Activated T-helper 1 cell treated with anti-CD3 and anti-CD28 coated beads, Interleukin-12 subunit alpha, Interleukin-12 subunit beta, Interleukin-2, Interleukin-4 antibody, amounts not matched to agents 30 ng/mL and 10 ng/mL and 1 ng/mL, durations not matched to agents 14 hours and 24 hours and 36 hours (primary cell): Measurements from ENCODE around the gene GJB1. TPM values are rescaled to one million over a fixed set of nuclear protein-coding genes. Genes with fewer than 3 reads are reported as not detected.

Experiments used
- DNase-seq: peaks from one replicate; pipeline ENCODE4 v3.0.0; 2021; ENCODE audit warnings: low spot score
- H3K27ac Mint-ChIP-seq: one replicate; pipeline ENCODE4 v1.8.0; 2021; ENCODE audit warnings: mild to moderate bottlenecking, mixed read lengths
- H3K27me3 Mint-ChIP-seq: one replicate; pipeline ENCODE4 v1.8.0; 2022; ENCODE audit warnings: mild to moderate bottlenecking, moderate library complexity, mixed read lengths; ENCODE audit not compliant: insufficient read depth
- H3K36me3 Mint-ChIP-seq: one replicate; pipeline ENCODE4 v1.8.0; 2021; ENCODE audit warnings: low read depth, mixed read lengths
- H3K4me1 Mint-ChIP-seq: one replicate; pipeline ENCODE4 v1.8.0; 2021; ENCODE audit warnings: low read depth, mixed read lengths
- H3K4me3 Mint-ChIP-seq: one replicate; pipeline ENCODE4 v1.8.0; 2021; ENCODE audit warnings: mild to moderate bottlenecking, moderate library complexity, mixed read lengths
- H3K9me3 Mint-ChIP-seq: one replicate; pipeline ENCODE4 v1.8.0; 2021; ENCODE audit warnings: mixed read lengths
- intact Hi-C: fragments of 100-400 bp; cut with micrococcal nuclease; formaldehyde crosslinking; loops from one replicate; pipeline ENCODE4 v1.15.1; 2024
- total RNA-seq: library from RNA; stranded (reverse); gene quantifications from 2 replicates; pipeline ENCODE4 v1.2.3, GENCODE V29; 2022

Gene GJB1
- total RNA-seq, 1 donor from 2014 or later = not detected

DNA sequence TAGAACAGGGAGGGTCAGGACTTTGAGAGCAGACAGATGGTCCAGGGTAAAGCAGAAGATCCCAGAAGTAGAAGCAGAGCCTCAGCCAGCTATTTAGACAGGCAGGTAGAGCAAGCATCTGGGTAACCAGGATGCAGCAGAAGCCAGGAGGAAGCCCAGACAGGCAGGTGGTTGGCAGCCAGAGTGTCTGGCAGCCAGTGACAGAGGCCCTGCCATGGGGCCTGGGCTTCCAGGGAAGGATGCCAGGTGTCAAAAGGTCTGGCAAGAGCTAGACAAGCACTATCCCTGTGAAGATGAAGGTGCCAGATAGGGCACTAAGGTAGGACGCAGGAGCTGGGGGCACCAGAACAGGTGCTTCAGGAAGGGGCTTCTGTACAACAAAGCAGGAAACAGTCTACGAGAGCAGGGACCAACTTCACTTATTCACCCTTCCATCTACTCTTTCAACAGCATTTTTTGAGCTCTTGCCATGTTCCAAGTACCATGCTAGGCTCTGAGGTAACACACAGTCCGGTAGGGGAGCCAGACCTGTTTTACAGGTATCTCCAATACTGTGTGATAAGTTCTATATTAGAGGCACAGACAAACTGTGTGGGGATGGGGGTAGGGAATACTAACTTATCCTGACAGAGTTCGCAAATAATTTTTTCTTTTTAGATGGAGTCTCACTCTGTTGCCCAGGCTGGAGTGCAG lies 38.1 kb upstream of the GJB1 start:
- intact Hi-C loops = loop anchor here (5.0 kb wide), 1 partner anchor 437 kb away; no protein-coding TSS in a partner anchor
- Mint-ChIP-seq H3K4me1 (peaks cover 20% of the 10 kb centered on the region), H3K9me3 (no peaks in the 10 kb centered on the region), H3K36me3 (peaks cover 2% of the 10 kb centered on the region), H3K27ac (no peak overlapping the region), H3K4me3 (no peak overlapping the region), H3K27me3 (no peaks in the 10 kb centered on the region)
- no peak for DNase-seq

DNA sequence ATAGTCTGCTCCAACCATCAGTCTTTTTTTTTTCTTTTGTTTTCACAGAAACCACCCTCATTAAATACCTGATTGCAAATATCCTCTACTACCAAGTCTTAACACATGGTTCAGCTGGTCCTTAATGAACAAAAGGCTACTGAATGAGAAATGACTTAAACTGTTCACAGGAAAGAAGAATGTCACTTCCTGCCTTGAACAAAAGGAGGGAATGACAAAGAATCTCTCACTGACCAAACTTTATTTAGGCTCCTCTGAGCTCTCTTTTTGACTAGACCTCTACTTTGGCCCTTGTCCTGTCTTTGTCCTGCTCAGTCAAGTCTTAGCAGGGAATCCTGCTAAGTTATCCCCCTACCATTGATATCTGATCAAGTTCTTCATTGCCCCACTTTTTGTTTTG lies 31.8 kb upstream of the GJB1 start:
- peaks cover 27% of the 10 kb centered on the region for H3K4me1 Mint-ChIP-seq
- H3K9me3 Mint-ChIP-seq = no peaks in the 10 kb centered on the region
- intact Hi-C loops = no loop called here
- peaks cover 12% of the 10 kb centered on the region for H3K36me3 Mint-ChIP-seq
- peak overlapping the region; percentile 32 for H3K27ac Mint-ChIP-seq
- H3K4me3 Mint-ChIP-seq = no peak overlapping the region
- no peak for DNase-seq
- no peaks in the 10 kb centered on the region for H3K27me3 Mint-ChIP-seq

DNA sequence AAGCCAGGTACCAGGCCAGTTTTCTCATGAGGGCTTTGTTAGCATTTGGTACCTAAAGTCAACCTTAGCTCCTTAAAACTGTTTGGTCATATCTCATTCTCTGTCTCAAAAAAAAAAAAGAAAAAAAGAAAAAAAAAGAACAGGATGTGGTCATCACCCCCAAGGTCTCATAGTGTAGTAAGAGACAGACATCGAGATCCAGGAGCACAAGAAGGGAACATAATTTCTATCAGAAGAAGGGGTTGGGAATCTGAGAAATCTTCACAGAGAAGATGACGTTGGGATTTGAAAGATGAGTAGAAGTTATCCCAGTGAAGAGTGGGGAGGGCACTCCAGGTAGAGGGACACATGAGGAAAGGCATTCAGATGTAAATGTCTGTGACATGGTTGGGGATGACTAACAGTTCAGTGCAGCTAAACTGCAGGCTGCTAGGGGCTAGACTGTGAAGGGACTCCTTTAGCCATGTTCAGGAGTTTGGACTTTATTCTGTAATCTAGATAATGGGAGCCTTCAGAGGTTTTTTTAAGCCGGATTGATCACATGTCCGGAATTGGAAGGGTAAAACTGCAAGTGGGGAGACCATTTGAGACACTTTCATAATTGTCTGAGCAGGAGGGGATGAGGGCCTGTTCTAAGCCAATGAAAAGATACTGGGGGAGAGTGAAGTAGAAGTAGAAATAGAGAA lies 26.9 kb upstream of the GJB1 start:
- H3K27ac Mint-ChIP-seq = peak overlapping the region; percentile 99
- peak; percentile 0 for DNase-seq
- no peaks in the 10 kb centered on the region for H3K27me3 Mint-ChIP-seq
- peaks cover 13% of the 10 kb centered on the region for H3K36me3 Mint-ChIP-seq
- H3K4me3 Mint-ChIP-seq = peak overlapping the region; percentile 92
- H3K9me3 Mint-ChIP-seq = no peaks in the 10 kb centered on the region
- intact Hi-C loops = loop anchor here (1.0 to 5.0 kb wide), 6 partner anchors 14 to 171 kb away; partner anchors contain the start of genes IL2RG, NONO, SNX12 and TAF1
- H3K4me1 Mint-ChIP-seq = peaks cover 31% of the 10 kb centered on the region

DNA sequence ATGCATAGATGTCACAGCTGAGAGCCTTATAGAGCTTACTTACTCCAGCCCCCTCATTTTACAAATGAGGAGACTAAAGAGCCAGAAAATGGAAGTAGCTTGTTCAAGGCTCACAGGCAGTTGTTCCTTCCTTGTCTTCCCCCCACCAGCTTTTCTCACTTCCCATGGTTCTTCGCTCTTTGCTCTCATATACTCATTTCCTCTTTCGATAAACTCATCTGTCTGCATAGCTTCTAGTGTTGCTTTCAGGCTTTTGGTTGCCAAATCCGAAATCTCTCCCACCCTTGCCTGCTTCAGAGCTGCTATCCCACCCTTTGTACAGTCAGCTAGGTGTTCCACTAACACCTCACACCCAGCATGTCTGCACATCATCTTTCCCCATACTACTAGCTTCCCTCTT lies 25.0 kb upstream of the GJB1 start:
- Mint-ChIP-seq H3K4me3 (peak overlapping the region; percentile 94), H3K4me1 (peaks cover 21% of the 10 kb centered on the region), H3K36me3 (peaks cover 10% of the 10 kb centered on the region), H3K9me3 (no peaks in the 10 kb centered on the region), H3K27ac (peak overlapping the region; percentile 92), H3K27me3 (no peaks in the 10 kb centered on the region)
- intact Hi-C loops = loop anchor here (5.0 kb wide), 3 partner anchors 86 to 169 kb away; partner anchors contain the start of genes IL2RG, SNX12 and TAF1
- DNase-seq = no peak

DNA sequence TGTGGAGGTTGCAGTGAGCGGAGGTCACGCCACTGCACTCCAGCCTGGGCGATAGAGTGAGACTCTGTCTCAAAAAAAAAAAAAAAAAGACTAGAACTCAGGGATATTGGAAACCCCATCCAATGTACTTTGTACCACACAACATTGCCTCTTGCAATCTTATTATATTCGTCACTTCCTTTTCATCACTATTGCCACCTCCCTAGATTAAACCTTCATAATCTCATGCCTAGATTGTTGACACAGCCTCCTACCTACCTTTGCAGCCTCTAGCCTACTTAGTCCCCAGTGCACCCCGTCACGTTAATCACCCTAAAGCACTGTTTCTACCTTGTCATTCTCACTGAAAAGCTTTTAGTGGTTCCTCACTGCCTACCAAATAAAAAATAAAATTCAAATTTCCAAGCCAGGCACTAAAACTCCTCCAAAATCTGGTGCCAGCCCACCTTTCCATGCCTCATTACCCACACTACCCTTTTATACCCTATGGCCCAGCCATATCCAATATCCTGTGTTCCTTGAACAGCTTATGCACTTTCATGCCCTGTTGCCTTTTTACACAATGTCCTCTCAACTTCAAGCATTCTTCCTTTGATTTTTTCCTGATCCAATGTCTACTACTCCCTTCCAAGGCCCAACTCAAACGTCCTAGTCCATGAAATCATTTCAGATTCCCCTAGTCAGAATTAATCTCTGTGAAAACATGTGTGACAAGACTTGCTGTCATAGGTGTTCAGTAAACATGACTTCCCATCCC lies 23.6 kb upstream of the GJB1 start:
- Mint-ChIP-seq H3K27ac (no peak overlapping the region), H3K4me3 (peak overlapping the region; percentile 55), H3K36me3 (peaks cover 10% of the 10 kb centered on the region), H3K9me3 (no peaks in the 10 kb centered on the region), H3K4me1 (peaks cover 21% of the 10 kb centered on the region), H3K27me3 (no peaks in the 10 kb centered on the region)
- intact Hi-C loops = loop anchor here (5.0 kb wide), 3 partner anchors 87 to 168 kb away; partner anchors contain the start of genes IL2RG, SNX12 and TAF1
- no peak for DNase-seq

DNA sequence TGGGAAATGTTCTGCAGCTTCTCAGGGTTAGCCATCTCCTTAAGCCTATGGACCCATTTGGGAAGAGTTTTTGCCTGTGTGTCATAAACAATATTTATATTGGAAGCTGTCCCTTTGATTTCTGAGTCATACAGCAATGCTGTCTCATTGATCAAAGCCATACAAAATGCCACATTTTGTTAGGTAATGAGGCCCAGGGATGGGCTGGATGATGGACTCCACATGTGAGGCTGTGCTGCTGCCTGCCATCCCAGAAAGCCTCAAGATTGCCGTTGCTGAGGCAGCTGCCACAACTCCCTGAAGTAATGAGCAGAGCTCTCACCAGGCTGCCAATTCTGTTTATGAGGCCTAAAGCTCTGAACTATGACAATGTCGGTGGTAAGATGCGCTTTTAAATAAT lies 12.2 kb upstream of the GJB1 start:
- Mint-ChIP-seq H3K27ac (no peak overlapping the region), H3K36me3 (no peaks in the 10 kb centered on the region), H3K27me3 (peaks cover 3% of the 10 kb centered on the region), H3K4me1 (no peaks in the 10 kb centered on the region), H3K9me3 (no peaks in the 10 kb centered on the region), H3K4me3 (no peak overlapping the region)
- intact Hi-C loops = no loop called here
- DNase-seq = no peak

DNA sequence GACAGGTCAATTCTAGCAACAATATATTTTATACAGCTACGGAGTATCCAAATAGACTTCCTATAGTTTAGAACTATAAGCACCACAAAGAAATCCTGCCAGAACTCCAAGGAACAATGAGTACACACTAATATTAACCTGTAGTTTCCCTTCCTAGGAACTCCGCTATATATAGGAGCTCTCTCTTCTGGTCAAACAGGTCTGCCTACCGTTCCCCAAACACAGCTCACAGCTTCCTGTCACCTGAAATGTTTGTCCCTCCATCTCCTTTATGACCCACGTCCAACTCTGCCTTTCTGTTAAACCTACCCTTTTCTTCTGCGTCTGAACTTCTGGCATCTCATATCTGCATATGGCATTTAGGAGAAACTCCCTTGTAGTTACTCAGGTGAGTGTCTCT lies 10.5 kb upstream of the GJB1 start:
- H3K36me3 Mint-ChIP-seq = no peaks in the 10 kb centered on the region
- no peak overlapping the region for H3K4me3 Mint-ChIP-seq
- intact Hi-C loops = no loop called here
- H3K27ac Mint-ChIP-seq = no peak overlapping the region
- no peaks in the 10 kb centered on the region for H3K9me3 Mint-ChIP-seq
- no peaks in the 10 kb centered on the region for H3K4me1 Mint-ChIP-seq
- H3K27me3 Mint-ChIP-seq = peaks cover 3% of the 10 kb centered on the region
- no peak for DNase-seq

DNA sequence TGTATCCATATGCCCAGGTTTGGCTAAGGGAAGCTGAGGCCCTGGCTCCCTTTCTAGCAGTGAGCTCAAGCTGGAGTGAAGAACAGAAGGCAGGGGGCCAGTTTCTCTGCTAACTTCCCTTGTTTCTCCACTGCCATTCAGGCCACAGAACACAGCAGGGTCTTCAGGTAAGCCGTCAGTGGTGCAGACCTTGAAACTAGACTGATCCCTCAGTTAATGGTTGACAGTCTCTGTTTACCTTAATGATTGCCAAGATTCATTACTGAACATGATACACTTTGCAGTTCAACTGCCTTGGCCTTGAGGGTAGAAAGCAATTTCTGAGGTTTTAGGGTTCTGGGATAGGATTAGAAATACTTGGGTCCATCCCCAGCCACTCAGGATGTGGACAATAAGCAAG lies 8.9 kb upstream of the GJB1 start:
- no peak overlapping the region for H3K4me3 Mint-ChIP-seq
- no peak overlapping the region for H3K27ac Mint-ChIP-seq
- intact Hi-C loops = no loop called here
- no peak for DNase-seq
- H3K36me3 Mint-ChIP-seq = no peaks in the 10 kb centered on the region
- H3K9me3 Mint-ChIP-seq = no peaks in the 10 kb centered on the region
- H3K27me3 Mint-ChIP-seq = peaks cover 3% of the 10 kb centered on the region
- no peaks in the 10 kb centered on the region for H3K4me1 Mint-ChIP-seq

DNA sequence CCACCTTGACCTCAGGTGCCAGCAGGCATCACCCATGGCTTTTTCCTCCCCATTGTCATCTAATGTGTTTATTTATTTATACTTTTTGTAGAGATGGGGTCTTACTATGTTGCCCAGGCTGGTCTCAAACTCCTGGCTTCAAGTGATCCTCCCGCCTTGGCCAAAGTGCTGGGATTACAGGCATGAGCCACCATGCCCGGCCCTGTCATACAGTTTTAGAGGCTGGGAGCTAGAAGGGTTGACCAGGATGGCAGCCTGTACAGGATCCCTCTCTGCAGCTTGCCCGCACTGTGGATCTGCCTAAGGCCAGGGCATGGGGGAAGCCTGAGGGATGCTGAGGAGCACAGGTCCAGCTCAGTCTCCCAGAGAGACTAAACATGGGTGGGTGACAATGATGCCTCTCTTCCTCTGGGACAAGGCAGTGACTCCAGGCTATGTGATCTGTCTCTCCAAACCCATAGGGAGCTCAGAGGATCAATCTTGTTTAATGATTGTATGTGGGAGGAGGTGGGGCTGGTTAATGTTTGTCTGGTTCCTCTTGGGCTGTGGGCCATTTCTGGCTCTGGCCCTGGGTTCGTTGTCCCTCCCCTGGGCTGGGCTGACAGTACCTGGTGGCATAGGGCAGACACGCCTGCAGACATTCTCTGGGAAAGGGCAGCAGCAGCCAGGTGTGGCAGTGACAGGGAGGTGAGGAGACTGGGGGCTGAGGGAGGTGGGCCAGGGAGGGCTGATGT lies 8.3 kb upstream of the GJB1 start:
- Mint-ChIP-seq H3K4me1 (no peaks in the 10 kb centered on the region), H3K36me3 (no peaks in the 10 kb centered on the region), H3K9me3 (no peaks in the 10 kb centered on the region), H3K4me3 (no peak overlapping the region), H3K27ac (no peak overlapping the region), H3K27me3 (peaks cover 1% of the 10 kb centered on the region)
- intact Hi-C loops = no loop called here
- DNase-seq = no peak

DNA sequence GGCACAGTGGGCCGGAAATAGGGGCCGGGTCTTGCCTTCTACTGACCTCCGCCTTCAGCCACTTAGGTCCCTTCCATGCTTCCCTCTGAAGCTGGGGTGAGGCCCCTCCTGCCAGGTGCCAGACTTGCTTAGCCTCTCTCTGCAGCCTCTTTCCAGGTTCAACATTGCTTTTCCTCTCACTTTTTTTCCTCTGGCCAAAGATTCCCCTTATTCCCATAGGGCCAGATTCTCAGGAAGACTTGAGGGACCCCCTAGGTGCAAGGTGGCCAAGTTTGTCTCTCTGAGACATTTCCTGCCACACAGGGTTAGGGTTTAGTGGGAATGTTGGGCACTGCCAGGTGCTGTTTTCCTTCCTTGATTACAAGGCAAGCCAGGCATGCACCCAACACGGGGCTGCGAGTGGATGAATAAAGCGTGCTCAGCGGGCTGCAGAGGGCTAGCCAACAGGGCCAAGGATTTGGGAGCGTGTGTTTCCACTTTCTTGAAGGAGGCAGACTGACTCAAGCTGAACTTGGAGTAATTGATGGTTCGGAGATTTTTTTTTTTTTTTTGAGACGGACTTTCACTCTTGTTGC lies 7.6 kb upstream of the GJB1 start:
- Mint-ChIP-seq H3K9me3 (no peaks in the 10 kb centered on the region), H3K27ac (no peak overlapping the region), H3K4me1 (no peaks in the 10 kb centered on the region), H3K36me3 (no peaks in the 10 kb centered on the region), H3K4me3 (no peak overlapping the region), H3K27me3 (peaks cover 1% of the 10 kb centered on the region)
- intact Hi-C loops = no loop called here
- DNase-seq = no peak

DNA sequence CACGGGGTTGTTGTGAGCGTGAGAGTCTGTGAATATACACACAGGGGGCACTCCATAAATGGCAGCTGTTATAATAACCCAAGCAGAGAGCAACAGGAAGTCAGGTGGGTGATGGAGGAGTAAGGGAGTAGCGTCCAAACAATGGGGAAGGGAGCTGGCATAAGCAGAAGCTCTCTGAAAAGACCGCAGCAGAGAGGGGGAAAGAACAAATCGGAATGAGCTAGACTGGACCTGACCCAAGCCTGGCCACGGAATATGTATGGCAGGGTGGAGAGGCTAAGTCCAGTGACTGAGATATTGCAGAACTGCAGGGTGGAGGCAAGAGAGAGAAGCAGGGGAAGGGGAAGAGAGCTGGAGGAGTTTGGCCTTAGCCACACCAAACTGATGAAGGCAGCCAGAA lies 6.5 kb upstream of the GJB1 start:
- intact Hi-C loops = no loop called here
- no peak overlapping the region for H3K27ac Mint-ChIP-seq
- H3K4me3 Mint-ChIP-seq = no peak overlapping the region
- H3K4me1 Mint-ChIP-seq = no peaks in the 10 kb centered on the region
- no peaks in the 10 kb centered on the region for H3K36me3 Mint-ChIP-seq
- H3K27me3 Mint-ChIP-seq = peaks cover 1% of the 10 kb centered on the region
- no peaks in the 10 kb centered on the region for H3K9me3 Mint-ChIP-seq
- DNase-seq = no peak

DNA sequence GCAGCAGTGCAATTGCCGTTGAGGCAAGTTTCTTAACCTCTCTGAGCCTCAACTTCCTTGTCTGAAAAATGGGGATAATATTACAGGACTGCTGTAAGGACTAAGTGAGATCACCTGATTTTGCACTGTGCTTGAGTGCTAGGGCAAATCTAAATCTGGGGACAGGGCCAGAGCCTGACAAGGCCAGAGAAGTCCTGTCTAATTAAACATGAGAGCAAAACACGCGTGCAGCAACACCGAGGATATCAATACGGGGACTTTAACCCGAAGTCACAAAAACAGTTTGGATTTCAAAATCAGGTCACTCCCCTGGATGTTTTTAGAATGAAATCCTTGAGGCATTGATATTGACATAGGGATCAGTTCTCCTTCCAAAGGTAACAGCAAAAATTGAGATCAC lies 5.7 kb upstream of the GJB1 start:
- DNase-seq = no peak
- Mint-ChIP-seq H3K27me3 (peaks cover 1% of the 10 kb centered on the region), H3K36me3 (no peaks in the 10 kb centered on the region), H3K9me3 (no peaks in the 10 kb centered on the region), H3K27ac (no peak overlapping the region), H3K4me1 (no peaks in the 10 kb centered on the region), H3K4me3 (no peak overlapping the region)
- intact Hi-C loops = no loop called here
